Lung (tissue), 12 donors: ENCODE data around the gene ITGA1. TPM values are rescaled to one million over a fixed set of nuclear protein-coding genes. Genes with fewer than 3 reads are reported as not detected.

ENCODE experiments used
- ATAC-seq: fragments of 200-7000 bp; cut with Tn5 transposase; one replicate; pipeline ENCODE4 v1.9.1; 2020; ENCODE audit warnings: moderate number of reproducible peaks; ENCODE audit not compliant: insufficient read depth, low FRiP score
- DNase-seq, 3 donors: peaks; one replicate each; pipeline ENCODE4 v3.0.0-alpha.2; 2013 to 2017
- H3K27ac ChIP-seq, 2 donors: one replicate each; pipeline ENCODE4 v1.5.1; 2013; ENCODE audit warnings: mild to moderate bottlenecking in 2 of 2, moderate library complexity in 2 of 2, control low read depth in 1 of 2, inconsistent platforms in 1 of 2, low read depth in 1 of 2, low read length in 1 of 2
- H3K27me3 ChIP-seq, 3 donors: one replicate each; pipeline ENCODE4 v1.5.1; 2013; ENCODE audit warnings: low read length in 2 of 3; ENCODE audit not compliant: control insufficient read depth in 3 of 3, insufficient read depth in 3 of 3
- H3K36me3 ChIP-seq, 4 donors: one replicate each; pipeline ENCODE4 v1.5.1; 2013; ENCODE audit warnings: low read length in 4 of 4, mild to moderate bottlenecking in 1 of 4, moderate library complexity in 1 of 4; ENCODE audit not compliant: control insufficient read depth in 4 of 4, insufficient read depth in 4 of 4
- H3K4me1 ChIP-seq, 5 donors: one replicate each; pipeline ENCODE4 v1.5.1; 2013; ENCODE audit warnings: low read length in 5 of 5, mild to moderate bottlenecking in 2 of 5, moderate library complexity in 1 of 5; ENCODE audit not compliant: control insufficient read depth in 5 of 5, insufficient read depth in 5 of 5
- H3K4me3 ChIP-seq: one replicate; pipeline ENCODE4 v1.5.1; 2013; ENCODE audit warnings: mild to moderate bottlenecking, control low read depth, moderate library complexity
- H3K9ac ChIP-seq, 2 donors: one replicate each; pipeline ENCODE4 v1.5.1; 2013; ENCODE audit warnings: low read length in 2 of 2, control low read depth in 1 of 2; ENCODE audit not compliant: insufficient read depth in 1 of 2
- H3K9me3 ChIP-seq, 4 donors: one replicate each; pipeline ENCODE4 v1.5.1; 2013; ENCODE audit warnings: low read length in 3 of 4, mild to moderate bottlenecking in 1 of 4, moderate library complexity in 1 of 4; ENCODE audit not compliant: control insufficient read depth in 4 of 4, insufficient read depth in 3 of 4
- WGBS, 2 donors: extraction: QIAGEN DNeasy Blood & Tissue Kit; methylation state at CpG; one replicate each; pipeline ENCODE4 v1.1.7; 2013; 5-methylcytosine and 5-hydroxymethylcytosine counted together
- polyA plus RNA-seq, 2 donors: library from polyadenylated mRNA; stranded (reverse); fragments of 200-250 nt; gene quantifications; one replicate each; pipeline ENCODE4 v1.2.1, GENCODE V29; 2013
- total RNA-seq, 2 donors: library from RNA; depleted of rRNA in 1 of 2; stranded (reverse); fragments of >200 nt in 1 of 2; gene quantifications; one replicate each; pipeline ENCODE4 v1.2.1, GENCODE V29; 2014 to 2021
- TF ChIP-seq, protein P1 (sequence below): IDR thresholded peaks from 2 replicates; pipeline ENCODE4 v1.5.1; 2012; ENCODE audit warnings: mild to moderate bottlenecking; ENCODE audit errors: control extremely low read depth, extremely low read depth
- donor health status: control.
- donor health status: control.
- donor health status: Bipolar disorder and iron deficiency.
- donor health status: healthy.
- donor health status: DM: yes; HTN: yes; CAD: no.

The ITGA1 gene
- total and polyA plus RNA-seq, 4 donors, result 8.8 to 119 (median 47.6) TPM

DNA sequence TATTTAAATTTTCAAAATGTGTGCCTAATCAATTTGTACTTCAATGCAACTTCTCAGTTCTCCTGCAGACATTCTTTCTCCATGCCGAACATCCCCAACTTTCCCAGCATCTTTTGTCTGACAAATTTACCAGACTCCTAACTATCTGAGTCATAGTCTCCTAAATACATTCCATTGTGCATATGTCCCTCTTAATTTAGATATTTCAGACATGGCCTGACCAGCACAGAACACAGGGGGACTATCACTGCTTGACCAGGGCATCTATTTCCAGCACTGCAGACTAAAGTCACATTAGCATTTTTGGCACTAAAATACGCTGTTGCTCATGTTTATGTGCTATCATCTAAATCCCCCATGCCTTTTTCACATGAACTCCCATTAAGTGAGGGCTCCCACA, 71.9 kb downstream of the ITGA1 start:
- DNase-seq (peak in 2 of 3 donors; percentile 60 to 79), ATAC-seq (no peak)
- Histone ChIP-seq H3K4me1 (peaks cover 0 to 30% (median 7%) of the 10 kb centered on the region in 5 donors), H3K9ac (no peak overlapping the region), H3K4me3 (no peak overlapping the region), H3K9me3 (peaks cover 0 to 1% (median 0%) of the 10 kb centered on the region in 4 donors), H3K27me3 (no peaks in the 10 kb centered on the region), H3K27ac (no peak overlapping the region), H3K36me3 (peaks cover 0 to 2% (median 0%) of the 10 kb centered on the region in 4 donors)
- TF ChIP-seq, protein P1, sequence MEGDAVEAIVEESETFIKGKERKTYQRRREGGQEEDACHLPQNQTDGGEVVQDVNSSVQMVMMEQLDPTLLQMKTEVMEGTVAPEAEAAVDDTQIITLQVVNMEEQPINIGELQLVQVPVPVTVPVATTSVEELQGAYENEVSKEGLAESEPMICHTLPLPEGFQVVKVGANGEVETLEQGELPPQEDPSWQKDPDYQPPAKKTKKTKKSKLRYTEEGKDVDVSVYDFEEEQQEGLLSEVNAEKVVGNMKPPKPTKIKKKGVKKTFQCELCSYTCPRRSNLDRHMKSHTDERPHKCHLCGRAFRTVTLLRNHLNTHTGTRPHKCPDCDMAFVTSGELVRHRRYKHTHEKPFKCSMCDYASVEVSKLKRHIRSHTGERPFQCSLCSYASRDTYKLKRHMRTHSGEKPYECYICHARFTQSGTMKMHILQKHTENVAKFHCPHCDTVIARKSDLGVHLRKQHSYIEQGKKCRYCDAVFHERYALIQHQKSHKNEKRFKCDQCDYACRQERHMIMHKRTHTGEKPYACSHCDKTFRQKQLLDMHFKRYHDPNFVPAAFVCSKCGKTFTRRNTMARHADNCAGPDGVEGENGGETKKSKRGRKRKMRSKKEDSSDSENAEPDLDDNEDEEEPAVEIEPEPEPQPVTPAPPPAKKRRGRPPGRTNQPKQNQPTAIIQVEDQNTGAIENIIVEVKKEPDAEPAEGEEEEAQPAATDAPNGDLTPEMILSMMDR, result no peak
- WGBS, 2 donors, result 85 to 87% methylated on average over 2 of the region's 2 CpGs

DNA sequence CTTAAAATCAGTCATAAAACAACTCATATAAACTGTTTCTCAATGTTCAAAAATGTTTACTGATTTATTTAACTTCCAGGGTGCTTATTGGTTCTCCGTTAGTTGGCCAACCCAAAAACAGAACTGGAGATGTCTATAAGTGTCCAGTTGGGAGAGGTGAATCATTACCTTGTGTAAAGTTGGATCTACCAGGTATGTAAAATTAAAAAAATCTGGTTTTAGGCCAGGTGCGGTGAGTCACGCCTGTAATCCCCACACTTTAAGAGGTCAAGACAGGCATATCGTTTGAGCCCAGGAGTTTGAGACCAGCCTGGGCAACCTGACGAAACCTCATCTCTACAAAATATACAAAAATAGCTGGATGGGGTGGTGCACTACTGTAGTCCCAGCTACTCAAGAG, 73.7 kb downstream of the ITGA1 start:
- Histone ChIP-seq H3K9ac (no peak overlapping the region), H3K36me3 (peaks cover 0 to 2% (median under 1%) of the 10 kb centered on the region in 4 donors), H3K4me3 (no peak overlapping the region), H3K27ac (no peak overlapping the region), H3K27me3 (no peaks in the 10 kb centered on the region), H3K4me1 (peaks cover 0 to 22% (median 7%) of the 10 kb centered on the region in 5 donors), H3K9me3 (peaks cover 0 to 1% (median 0%) of the 10 kb centered on the region in 4 donors)
- DNase-seq, result no peak
- TF ChIP-seq, protein P1, result no peak
- ATAC-seq, result no peak
- 96 to 97% methylated on average over 5 of the region's 5 CpGs for WGBS, 2 donors

DNA sequence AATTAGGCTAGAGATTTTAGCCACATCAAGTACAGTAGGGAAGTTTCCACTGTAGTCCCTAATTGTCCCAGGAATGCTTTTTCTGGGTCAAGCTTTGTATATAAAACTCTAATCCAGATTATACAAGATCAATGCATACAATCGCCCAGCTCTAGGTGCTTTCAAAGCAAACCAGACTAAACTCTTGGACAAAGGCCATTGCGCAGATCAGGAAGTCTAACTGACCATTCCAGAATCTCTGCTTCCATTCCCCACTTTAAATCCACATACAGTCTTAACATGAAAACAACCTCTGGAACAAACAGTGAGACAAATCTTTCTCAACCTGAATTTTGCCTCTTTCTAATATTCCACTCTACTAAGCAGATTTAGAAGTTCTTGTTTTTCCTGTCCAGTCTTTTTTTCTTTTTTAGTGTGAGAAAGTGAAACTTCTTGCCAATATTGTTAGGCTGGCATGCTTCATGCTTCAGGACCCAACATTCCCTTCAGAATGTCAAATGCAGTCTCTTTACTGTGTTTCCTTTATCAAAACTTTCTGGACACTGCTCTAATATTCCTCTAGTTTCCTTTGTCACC, 76.1 kb downstream of the ITGA1 start:
- DNase-seq, result peak in 1 of 3 donors; percentile 73
- Histone ChIP-seq H3K27ac (peak overlapping the region in 1 of 2 donors; percentile 45), H3K9me3 (no peaks in the 10 kb centered on the region), H3K9ac (no peak overlapping the region), H3K36me3 (peaks cover 0 to 5% (median 3%) of the 10 kb centered on the region in 4 donors), H3K4me3 (no peak overlapping the region), H3K27me3 (no peaks in the 10 kb centered on the region), H3K4me1 (peaks cover 0 to 22% (median 7%) of the 10 kb centered on the region in 5 donors)
- 45 to 70% methylated on average over 2 of the region's 2 CpGs for WGBS, 2 donors
- ATAC-seq, result no peak
- TF ChIP-seq, protein P1, result no peak
